DMS53 (cell line): ENCODE measurements around the gene TRH.
"Not testable (repeated sequence)": the region's sequence is repeated elsewhere in the genome, so short reads cannot be mapped to it uniquely, and the experiment has no call there.

ENCODE experiments used
- DNase-seq: peaks from one replicate; lab custom pipeline; 2025; lab: John Stamatoyannopoulos, UW

The TRH gene

GRCh38 chr3:130010556-130010955 is 36.0 kb downstream of the TRH start:
- DNase-seq = no peak

GRCh38 chr3:130012108-130012507 is 37.6 kb downstream of the TRH start:
- DNase-seq = peak; percentile 24

GRCh38 chr3:130013246-130013645 is 38.7 kb downstream of the TRH start:
- not testable (repeated sequence) for DNase-seq

GRCh38 chr3:130014526-130014925 is 40.0 kb downstream of the TRH start:
- DNase-seq = no peak

GRCh38 chr3:130017661-130018060 is 43.1 kb downstream of the TRH start:
- DNase-seq = not testable (repeated sequence)

GRCh38 chr3:130026146-130026829 is 51.8 kb downstream of the TRH start:
- peak; percentile 46 for DNase-seq

GRCh38 chr3:130027437-130027836 is 52.9 kb downstream of the TRH start:
- DNase-seq = not testable (repeated sequence)
